IPS-NIHi11 (cell line): ENCODE data around the gene TP53BP1.

Experiments
- DNase-seq: peaks from one replicate; pipeline ENCODE4 v3.0.0; 2012; ENCODE audit warnings: mixed read lengths, low spot score

Gene TP53BP1

DNA sequence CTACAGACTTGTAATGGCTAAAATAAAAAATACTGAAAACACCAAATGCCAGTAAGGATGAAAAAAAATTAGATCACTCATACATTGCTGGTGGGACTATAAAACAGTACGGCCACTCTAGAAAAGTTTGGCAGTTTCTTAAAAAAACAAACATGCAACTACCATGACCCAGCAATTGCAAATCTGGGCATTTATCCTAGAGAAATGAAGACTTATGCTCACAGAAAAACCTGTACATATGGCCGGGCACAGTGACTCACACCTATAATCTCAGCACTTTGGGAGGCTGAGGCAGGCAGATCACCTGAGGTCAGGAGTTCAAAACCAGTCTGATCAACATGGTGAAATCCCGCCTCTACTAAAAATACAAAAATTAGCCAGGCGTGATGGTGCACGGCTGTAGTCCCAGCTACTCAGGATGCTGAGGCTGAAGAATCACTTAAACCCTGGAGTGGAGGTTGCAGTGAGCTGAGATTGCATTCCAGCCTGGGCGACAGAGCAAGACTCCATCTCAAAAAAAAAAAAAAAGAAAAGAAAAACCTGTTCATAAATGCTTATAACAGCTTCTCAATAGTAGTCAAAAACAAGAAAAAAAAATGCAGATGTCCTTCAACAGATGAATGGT is 5.6 kb downstream of the TP53BP1 start:
- no peak for DNase-seq

DNA sequence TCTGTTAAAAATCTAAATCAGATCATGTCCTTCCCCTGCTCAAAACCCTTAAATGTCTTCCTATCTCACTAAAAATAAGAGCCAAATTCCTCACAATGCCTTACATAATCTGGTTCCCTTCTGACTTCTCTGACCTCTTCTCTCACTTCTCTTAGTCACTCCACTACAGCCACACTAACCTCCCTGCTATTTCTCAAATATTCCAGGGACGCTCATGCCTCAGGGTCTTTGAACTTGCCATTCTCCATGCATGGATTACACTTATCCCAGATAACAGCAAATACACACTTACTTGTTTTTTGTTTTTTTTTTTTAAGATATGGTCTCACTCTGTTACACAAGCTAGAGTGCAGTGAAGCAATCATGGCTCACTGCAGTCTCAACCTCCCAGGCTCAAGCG is 8.5 kb downstream of the TP53BP1 start:
- DNase-seq, result no peak

DNA sequence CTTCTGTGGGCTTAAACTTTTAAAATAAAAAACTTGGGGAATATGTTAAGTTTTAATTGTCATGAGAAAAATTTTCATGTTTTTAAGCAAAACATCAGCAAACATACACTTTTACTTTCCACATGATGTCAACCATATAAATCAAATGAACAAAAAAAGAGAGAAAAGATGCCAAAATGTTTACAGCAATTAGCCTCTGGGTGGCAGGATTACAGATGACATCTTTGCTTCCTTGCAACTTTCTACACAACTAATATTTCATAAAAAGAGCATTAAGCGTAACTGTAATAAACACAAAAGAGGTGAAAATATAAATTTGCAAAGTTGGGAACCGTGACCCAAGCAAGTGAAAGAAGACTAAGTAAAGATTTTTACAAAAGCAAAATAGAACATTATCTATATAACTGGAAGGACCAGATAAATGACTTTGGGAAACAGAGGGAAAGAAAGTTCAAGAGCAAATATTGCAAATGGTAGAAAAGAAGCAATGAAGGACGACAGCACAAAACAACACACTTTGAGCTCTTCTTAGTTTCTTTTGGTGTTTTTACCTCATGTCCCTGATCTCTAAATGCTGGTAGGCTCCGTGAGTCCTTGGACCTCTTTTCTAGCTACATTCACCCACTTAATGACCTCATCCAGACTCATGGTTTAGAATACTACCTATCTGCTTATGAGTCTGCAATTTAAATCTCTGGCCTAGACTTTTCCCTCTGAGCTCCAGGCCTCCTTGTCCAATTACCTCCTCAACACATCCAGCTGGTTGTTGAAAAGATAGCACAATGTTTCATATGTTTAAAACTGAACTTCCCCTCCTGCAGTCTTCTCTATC is 9.4 kb downstream of the TP53BP1 start:
- DNase-seq, result no peak

DNA sequence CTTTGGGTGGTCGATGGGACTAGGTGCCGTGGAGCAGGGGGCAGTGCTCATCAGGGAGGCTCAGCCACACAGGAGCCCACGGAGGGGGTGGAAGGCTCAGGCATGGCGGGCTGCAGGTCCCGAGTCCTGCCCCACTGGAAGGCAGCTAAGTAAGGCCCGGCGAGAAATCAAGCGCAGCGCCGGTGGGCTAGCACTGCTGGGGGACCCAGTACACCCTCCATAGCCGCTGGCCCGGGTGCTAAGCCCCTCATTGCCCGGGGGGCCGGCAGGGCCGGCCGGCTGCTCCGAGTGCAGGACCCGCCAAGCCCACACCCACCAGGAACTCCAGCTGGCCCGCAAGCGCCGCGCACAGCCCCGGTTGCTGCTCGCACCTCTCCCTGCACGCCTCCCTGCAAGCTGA is 19.1 kb downstream of the TP53BP1 start:
- no peak for DNase-seq

DNA sequence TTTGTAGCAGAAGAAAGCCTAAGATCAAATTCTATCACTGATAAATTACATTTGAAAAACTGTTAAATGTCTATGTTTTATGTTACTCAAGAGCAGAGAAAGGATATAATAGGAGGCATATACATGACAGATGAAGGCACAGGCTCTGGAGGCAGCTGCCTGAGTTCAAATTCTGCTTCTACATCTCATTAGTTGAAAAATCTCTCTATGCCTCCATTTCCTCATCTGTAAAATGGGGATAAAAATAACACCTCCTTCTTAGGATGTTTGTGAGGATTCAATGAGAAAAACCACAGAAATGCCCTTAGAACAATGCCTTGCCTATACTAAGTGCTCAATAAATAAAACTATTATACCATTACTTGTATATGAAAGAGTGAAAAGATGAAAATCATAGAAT is 21.0 kb downstream of the TP53BP1 start:
- DNase-seq, result no peak

DNA sequence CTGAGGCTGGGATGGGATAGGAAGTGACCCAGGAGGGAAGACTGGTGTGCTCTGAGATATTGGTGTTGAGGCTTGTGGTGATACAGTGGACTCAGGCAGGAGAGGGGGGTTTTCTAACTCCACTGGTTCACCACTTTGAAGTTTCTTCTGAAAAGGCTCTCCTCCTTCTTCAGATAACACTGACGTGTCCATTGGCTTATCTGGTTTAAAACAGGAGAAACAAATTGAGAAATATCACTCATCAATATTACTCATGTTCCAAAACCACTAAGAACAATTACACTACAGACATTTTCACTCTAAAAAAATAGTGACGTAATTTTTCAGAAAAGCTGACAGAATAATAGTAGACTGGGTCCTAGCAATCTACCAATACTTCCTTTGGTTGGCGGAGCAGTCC is 23.1 kb downstream of the TP53BP1 start:
- DNase-seq, result no peak

DNA sequence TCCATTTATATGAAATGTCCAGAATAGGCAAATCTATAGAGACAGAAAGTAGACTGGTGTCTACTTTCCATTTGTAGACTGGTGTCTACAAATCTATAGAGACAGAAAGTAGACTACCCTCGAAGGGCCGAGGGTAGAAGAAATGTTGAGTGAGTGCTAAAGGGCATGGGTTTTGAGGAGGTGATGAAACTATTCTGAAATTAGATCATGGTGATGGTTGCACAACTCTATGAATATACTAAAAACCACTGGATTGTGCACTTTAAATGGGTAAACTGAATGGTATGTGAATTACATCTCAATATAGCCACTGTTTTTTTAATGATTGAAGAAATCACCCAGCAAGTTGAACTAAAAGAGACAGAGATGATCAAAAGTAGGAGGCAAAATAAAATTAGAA is 27.9 kb downstream of the TP53BP1 start:
- no peak for DNase-seq

DNA sequence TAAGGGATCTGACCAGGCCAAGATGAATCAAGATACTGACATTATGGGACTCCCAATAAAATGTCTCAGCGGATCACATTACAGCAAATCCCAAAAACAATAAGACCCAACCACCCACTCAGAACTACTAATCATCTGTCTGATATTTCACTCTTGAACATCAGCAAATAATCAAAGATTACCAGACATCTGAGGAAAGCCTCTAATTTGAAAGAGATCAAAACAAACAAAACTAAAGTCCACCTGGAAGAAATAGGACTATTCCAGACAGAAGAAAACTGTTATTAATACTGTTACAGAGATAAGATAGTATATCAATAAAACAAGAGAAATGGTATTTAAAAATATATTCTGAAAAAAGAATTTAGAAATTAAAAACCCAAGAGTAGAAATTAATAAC is 29.0 kb downstream of the TP53BP1 start:
- DNase-seq, result no peak

DNA sequence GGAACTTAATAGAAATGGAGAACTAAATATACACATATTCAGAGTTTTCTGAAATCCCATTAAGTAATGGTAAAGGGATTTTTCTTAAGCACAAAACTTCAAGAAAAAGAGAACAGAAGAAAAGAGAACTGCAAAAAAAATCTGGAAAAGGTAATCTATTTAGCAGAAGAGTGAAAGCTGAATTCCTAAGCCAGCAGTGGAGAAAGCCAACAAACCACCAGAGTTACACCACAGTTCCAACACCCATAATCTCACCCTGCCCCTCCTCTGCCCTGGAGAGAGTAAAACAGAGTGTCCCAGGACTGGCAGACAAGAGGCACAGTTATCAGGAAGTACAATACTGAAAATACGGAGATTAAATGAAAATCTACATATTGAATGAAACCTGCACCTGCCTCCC is 29.4 kb downstream of the TP53BP1 start:
- no peak for DNase-seq

DNA sequence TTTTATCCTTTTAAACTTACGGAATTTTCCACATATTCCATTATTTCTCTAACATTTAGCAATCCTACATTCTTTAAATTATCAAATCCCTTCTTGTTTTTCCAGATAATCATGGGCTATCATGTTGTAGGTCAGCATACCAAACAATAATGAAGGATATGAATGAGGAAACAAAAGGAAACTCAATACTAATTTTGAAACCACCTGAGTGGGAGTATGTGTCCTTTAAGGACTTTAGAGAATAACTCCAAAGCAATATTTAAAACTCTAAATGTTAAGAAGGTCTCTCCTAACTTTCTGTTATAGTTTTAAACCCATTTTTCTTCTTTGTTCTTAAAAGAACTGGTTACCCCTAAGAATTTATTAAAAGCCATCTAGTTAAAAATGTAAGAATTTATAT is 43.0 kb downstream of the TP53BP1 start:
- DNase-seq, result no peak

DNA sequence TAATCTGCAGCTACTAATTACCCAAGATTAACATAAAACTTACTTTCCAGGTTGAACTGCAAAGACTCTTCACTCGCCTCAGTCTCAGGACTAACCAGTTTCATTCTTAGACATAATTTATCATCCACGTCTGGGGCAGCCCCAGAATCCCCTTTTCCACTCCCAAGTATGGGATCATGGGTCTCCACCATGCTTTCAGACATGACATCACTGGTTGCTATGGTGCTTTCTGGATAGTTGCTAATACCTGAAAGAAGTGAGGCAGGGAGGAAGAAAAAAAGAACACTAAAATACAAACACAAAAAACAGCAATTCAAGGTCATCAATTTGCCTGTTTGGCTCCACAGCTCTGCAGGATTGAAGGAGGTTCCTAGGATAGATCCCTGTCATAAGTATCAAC is 46.6 kb downstream of the TP53BP1 start:
- DNase-seq, result no peak

DNA sequence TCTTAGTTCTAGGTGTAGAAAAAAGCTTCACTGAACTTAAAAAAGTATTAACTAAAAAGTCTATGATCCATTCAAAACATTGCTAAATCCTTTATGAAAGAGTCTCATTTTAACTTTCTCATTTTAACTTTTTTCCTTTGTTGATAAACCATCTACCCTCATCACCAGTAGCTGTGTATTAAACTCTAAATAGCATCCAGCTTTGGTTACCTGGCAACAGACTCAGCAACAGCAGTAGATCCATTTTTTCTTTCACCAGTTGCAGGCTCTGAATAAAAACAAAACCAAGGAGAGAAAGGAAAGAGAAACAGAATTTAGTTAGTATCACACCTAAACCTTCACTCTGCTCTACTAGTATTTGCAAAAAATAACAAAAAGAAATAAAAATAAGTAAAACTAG is 51.6 kb downstream of the TP53BP1 start:
- no peak for DNase-seq

DNA sequence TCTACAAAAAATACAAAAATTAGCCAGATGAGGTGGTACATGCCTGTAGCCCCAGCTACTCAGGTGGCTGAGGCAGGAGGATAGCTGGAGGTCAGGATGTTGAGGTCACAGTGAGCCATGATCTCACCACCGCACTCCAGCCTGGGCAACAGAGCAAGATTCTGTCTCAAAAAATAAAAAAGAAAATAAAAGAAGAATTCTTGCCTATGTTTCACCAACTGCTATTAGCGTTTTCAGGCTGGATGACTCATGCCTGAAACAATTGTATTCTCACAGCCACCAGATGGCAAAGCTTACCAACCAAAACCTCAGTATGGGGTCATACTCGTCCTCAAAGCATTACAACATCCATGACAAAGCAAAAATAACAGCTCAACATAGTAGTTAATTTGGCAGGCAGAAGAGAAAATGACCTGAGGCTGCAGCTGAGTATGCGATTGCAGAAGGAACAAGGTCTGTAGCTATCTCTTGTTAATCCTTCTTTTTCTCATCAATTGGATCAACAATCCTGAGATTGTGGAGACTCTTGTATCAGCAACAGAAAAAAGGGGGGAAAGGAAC is 52.2 kb downstream of the TP53BP1 start:
- DNase-seq, result peak; percentile 40

DNA sequence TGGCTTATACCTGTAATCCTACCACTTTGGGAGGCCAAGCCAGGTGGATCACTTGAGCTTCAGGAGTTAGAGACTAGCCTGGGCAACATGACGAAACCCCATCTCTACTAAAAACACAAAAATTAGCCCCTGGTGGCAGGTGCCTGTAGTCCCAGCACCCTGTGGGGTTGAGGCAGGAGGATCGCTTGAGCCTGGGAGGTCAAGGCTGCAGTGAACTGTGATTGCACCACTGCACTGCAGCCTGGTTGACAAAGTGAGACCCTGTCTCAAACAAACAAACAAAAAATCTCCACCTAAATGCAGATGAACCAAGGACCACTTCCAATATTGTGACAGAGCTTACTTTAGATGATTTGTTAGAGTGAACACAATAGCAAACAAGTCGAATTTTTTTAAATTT is 53.7 kb downstream of the TP53BP1 start:
- DNase-seq, result no peak

DNA sequence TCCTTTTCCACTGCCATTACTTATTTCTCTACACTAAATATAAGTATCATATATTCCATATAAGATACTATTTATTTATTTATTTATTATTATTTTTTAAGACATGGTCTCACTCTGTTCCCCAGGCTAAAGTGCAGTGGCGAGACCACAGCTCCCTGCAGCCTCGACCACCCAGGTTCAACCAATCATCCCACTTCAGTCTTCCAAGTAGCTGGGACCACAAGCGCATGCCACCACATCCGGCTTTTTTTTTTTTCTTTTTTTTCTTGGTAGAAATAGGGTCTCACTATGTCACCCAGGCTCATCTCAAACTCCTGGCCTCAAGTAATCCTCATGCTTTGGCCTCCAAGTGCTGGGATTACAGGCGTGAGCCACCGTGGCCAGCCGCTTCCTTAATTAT is 56.6 kb downstream of the TP53BP1 start:
- DNase-seq, result no peak

DNA sequence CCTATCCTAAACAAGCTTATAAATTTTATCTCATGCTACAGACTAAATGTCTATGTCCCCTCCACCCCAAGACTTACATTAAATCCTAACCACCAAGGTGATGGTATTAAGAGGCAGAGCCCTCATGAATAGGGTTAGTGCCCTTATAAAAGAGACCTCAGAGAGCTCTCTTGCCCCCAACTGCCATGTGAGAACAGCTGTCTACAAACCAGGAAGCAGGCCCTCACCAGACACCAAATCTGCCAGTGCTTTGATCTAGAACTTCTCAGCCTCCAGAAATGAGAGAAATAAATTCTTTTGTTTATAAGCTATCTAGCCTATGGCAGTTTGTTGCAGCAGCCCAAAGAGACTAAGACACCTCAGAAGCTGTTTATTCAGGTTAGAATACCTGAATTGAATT is 58.5 kb downstream of the TP53BP1 start:
- DNase-seq, result no peak

DNA sequence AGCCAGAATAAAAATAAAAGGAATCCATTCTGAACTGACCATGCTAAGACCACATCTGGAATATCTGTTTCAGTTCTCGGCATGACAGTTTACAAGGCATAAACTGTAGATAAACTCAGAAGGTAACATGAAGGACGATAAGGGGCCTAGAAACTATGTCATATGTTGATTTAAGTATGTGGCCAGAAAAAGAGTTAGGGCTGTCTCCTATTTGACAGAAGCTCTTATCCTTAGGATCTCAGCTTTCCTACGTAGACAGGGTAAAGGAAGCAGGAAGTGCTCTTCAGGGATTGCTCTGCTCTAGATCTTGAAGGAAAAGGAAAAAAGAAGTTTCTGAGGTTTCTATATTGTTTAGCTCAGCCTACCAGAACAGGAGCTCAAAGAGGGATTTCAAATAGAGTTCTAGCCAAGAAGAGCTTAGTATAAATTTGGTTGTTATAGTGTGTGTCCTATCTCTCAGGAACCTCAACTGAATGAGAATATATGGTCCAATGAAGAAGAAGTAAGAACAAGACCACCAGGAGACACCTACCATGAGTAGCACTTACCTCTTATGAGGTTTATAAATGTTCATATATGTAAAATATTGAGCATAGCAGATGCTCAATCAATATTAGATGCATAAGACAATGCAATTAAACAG is 59.2 kb downstream of the TP53BP1 start:
- no peak for DNase-seq

DNA sequence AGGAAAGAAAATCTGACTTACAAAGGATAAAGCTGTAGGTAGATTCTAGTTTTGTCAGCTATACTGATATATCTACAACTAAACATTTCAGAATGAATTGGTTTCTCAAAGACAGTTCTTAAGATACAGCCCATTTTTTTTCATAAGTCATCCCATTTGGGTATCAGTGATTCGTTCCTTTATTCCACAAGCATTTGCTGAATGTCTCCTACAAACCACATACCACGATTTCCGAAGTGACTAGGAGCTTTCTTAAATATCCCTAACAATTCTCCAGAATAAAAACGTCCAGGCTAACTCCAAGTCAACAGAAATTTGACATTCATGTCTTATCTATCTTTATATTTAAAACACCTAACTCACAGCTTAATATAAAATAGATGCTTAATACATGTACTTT is 59.8 kb downstream of the TP53BP1 start:
- no peak for DNase-seq

DNA sequence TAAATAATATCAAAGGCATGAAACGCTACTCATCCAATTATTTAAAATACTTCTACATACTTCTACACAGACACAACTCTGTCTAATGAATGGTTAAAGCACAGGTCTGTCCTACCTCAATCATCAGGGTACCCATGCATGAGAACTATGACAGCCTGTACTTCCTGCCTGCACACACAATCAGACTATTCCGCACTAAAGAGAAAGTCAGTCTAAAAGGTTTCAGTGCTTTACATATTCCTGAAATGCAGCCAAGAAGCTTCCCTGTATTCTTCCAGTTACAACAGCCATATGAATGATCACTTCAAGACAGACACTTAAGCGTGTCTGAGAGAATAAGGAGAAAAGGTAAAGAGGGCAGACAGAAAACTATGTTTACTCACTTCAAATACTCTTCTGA is 63.3 kb downstream of the TP53BP1 start:
- DNase-seq, result no peak

DNA sequence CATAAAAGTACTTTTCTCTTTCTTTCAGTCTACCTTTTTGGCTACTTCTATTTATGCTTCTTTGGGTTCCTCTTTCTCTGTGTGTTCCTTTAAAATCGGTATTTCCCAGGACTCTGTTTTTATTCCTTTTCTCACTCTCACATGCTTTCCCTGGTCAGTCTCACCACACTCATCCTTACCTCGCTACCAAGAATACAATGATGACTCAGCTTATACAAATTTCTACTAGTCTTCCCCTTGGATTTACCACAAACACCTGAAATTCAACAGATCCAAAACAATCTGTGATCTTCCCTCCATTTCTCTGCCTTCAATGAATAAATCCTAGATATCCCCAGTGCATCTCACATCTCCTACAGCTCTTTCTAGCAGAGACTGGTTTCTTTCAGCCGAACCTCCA is 69.2 kb downstream of the TP53BP1 start:
- DNase-seq, result no peak

DNA sequence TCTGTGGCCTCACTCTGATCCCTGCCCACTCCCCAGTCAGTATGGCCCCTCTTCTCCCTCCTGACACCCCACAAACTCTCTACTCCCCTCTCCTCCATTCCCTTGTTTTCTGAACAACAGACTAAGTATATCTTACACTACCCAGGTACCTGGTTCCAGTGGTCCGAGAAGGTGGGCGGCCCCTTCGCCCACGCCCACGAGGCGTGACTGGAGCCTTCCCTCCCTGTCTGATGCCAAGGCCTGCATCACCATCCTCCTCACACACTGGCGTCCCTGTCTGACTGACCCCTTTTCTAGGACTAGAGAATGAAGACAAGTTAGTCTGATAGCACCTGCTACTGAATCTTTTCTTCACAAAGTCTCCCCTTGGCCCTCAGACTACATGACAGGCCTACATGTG is 72.1 kb downstream of the TP53BP1 start:
- no peak for DNase-seq

DNA sequence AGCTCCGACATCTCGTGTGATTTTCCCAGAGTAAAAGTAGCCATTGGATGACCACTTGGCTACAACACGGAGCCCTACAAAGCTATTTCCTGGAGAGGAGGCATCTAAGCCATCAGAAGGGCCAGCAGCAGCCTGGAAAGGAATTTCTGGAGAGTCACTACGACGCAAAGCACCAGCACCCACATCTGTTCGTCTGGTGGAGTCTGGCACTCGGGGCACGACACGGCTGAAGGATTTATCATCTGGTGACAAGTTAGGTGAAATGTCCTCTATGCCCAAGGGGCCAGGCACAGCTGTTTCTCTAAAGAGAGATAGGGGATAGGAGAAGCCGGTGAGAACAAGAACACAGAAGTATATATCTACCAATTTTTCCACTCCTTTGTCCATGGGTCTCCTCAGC is 72.5 kb downstream of the TP53BP1 start:
- DNase-seq, result no peak

DNA sequence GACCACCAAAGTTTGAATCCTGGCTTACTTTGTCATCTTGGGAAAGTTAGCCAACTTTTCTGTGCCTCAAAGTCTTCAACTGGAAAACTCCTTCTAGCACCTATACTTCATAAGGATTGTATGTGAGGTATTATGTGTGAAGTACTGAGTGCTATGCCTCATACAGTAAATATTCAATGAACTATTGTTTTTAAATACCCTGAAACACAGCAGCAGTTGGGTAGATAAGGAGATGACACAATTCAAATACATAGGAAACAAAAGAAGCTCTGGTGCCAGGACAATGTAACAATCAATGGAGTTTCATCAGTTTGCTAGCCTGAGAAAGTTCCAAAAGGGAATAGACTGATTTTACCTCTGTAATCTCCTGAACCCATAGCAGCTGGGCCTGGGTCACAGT is 78.8 kb downstream of the TP53BP1 start:
- DNase-seq, result no peak
